Fibroblast of skin of right quadriceps (primary cell): Measurements from ENCODE around the gene DMRTA2.

ENCODE experiments used
- DNase-seq: peaks from one replicate; pipeline ENCODE4 v3.0.0-alpha.2; 2013

The DMRTA2 gene

GRCh38 chr1:50422946-50423669 is at the start of gene DMRTA2:
Gene DMRTA2 (minus strand): TSS chr1:50423443. CDS start chr1:50421536, 1,907 bp downstream.
- no peak for DNase-seq

DNA sequence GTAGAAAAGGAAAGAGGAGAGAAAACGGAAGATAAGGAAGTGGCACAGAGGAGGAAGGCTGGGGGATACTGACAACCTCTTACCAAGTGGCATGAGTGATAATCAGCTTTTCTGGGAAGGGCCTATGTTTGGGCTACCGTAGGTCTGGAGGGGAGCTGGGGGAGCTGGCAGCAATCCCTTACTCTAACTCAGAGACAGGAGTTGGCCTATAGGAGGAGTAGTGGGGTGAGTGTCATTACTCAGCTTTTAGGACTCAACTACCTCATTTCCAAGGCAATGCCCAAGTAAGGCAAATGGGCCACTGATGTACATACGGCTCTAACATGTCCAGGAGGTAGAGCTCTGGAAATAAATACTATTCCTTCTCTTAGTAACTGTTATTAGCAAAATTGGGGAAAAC is 48.7 kb upstream of the DMRTA2 start:
- DNase-seq = no peak

DNA sequence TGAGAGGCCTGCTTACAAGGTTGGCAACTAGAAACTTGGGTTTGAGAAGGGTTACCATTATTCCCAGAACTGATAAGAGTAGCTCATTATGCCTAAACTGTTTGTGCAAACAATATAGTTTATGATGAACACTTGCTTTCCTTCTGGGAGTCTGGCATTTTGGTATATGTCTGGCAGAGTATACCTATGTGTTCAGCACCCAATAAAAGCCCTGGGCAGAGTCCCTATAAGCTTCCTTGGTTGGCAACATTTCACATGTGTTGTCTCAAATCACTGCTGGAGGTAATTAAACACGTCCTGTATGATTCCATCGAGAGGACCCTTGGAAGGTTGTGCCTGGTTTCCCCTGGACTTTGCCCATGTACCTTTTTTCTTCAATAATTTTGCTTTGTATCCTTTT is 39.7 kb upstream of the DMRTA2 start:
- DNase-seq = no peak

DNA sequence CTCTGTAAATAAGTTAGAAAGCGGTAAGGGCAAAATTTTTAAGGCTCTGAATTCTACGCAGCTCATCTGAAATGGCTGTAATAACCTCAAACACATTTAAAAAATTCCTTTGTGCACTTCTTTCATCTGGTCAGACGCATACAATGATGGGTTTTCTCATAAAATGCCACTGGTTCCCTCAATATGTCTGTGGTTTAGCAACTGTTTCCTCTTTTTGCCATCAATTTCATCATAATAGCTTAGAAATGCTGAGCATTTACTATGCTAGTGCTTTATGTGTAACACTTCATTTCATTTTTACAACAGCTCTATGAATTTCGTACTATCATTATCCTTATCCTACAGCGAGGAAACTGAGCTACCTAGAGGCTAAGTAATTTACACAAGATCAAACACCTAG is 35.3 kb upstream of the DMRTA2 start:
- peak; percentile 44 for DNase-seq

DNA sequence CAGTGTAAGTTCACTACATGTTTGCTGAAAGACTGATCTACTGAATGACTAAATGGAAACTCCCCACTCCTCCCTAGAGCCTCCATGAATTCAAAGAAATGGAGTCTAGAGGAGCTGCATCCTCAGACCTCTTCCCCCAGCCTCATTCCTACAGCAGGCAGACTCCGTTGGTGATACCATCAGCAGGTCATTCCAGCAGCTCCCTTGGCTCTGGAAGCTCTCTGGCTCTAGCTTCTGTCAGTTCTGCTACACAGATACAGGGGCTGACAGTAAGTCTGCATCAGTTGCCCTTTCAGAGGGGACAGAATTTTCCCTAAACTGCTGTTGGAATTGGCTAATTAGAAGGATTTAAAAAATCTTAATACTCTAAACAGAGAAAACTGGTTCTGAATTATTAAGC is 31.7 kb upstream of the DMRTA2 start:
- DNase-seq = no peak

GRCh38 chr1:50453266-50453665 is 30.0 kb upstream of the DMRTA2 start:
- no peak for DNase-seq

DNA sequence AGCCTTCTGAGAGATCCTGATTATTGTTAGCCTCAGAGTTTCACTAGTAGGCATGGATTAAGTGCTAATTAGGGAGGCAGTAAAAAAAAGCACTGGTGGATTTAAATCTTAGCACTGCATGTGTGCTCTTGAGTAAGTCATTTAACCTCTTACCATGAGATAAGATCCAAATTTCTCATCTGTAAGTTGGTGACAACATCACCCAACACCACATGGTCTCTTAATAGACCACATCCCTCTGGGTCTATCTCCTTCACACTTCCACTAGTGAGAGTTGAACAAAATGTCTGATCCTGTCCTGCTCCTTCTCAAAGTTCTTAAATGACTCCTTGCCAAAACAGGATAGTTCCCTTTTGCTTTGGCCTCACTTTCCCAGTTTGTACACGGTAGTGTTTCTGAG is 29.5 kb upstream of the DMRTA2 start:
- no peak for DNase-seq

GRCh38 chr1:50450861-50451653 is 27.8 kb upstream of the DMRTA2 start:
- no peak for DNase-seq

DNA sequence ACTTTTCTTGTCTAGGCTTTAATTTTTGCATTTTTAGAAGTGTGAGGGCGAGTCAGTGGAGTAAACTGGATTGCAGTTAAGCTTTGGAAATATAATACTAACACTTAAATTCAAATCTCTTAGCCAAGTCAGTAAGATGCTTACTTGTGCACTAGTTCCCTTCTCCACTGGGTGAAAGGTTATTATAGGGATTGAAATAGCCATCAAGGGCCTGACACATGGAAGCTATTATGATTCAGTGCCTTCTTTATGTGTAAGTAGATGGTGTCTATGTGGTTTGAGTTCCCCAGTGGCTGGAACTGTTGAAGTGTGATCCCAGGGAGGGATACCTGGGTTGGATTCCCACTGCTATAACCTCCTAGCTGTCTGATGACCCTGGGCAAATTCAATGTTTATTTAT is 24.7 kb upstream of the DMRTA2 start:
- DNase-seq = peak; percentile 34

GRCh38 chr1:50441183-50441582 is 17.9 kb upstream of the DMRTA2 start:
- DNase-seq = no peak

DNA sequence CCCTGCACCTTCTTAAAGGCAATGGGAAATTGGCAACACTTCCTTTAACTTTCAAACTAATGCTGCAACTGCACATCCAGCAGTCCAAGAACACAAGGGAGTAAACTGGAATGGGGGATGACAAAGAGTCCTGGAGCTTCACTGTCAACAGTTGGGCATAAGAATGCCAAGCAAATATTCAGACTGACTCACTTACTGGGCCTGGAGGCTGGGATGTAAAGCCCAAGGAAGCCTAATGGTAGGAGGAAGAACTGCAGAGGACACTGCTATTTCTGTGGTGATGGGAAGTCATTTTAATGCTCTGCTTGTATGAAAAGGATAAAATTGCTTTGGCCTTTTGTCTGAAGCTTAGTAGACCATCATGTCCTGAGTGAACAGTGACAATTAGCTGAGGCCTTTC is 15.7 kb upstream of the DMRTA2 start:
- DNase-seq = no peak

DNA sequence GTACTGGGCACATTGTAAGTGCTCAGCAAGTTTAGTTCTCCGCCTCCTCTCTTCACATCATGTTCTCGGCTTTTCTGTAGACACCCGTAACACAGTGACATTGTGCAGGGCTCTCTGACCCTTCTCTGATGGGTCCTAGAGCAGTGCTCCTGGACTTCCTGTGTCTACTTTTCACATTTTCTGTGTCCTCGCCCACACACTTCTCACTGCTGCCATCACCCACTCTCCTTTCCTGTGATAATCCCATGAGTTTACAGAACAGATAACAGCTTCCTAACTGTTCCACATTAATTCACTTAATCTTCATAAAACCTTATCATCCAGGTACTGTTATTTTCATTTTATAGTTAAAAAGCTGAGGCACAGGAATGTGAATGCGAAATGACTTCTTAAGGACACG is 13.2 kb upstream of the DMRTA2 start:
- DNase-seq = no peak

DNA sequence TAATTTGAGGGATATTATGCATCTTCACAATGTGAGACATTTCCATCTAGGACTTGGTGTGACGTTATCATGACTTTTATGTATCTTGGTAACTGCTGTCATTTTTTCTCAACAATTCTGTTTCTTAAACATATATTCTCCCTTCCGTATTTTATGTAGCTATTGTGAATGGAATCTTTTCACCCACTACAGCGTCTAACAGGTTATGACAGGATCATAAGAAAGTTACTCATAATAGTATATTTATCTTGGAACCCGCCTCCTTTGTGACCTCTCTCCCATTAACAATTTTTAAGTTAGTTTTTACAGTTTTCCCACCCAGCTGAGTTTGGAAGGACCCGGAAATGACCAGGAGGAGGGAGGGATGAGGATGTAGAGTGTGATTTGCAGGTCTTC is 6.8 kb upstream of the DMRTA2 start:
- DNase-seq = no peak

- DNase-seq = no peak
Measured at GRCh38 chr1:50427818-50428779, 4.9 kb upstream of the DMRTA2 start.

GRCh38 chr1:50427086-50427817 is 4.0 kb upstream of the DMRTA2 start:
- DNase-seq = no peak

DNA sequence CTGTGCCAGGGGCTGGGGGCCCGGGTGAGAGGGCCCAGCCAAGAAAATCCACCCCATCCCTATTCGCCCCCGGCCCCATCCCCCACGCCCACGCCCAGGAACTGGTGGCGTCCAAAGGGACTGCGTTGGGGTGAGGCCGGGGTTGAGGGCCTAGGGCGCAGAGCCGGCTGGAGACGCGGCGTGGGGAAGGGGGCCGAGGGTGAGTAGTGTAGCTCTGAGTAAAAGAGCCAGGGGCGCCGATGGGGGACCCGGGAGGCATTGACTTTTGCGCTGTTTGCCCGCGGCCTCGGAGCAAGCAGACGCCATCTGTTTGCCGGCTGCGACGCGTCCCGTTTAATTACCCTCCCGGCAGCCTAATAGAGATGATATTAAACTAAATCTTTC is 3.5 kb upstream of the DMRTA2 start:
- DNase-seq = no peak

- DNase-seq = no peak
Measured at GRCh38 chr1:50426108-50426700, 3.0 kb upstream of the DMRTA2 start.

DNA sequence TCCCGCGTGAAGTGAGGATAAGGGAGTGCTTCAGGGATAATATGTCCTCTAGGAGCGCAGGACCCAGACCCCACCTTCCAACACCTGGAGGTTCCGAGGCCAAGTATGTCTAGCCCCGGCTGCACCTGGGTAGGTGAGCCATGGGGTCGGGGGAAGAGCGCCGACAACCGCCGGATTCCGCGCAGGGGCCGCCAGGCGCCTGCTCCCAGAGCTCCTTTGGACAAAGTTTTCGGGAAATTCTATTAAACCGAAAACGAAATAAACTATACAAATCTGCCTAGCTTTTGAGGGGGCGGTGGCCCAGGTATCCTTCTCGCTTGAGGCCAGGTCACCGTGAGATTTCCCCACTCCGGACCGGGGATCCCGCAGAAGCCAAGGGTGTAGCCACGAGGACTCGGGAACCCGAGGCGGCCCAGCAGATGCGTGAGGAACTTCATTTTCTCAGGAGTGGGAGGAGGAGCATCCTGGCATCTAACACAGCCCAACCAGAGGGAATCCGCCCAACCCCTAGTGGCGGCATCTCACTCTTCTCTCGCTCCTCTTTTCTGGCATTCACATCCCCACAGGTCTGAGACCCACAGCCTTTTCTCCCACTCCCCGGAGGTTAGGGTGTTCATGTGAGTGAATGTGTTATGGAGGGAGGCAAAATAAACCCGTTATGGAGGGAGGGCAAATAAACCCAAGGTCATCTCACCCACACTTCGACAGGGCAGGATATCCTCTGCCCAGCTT is 2.3 kb upstream of the DMRTA2 start:
- DNase-seq = peak; percentile 31

DNA sequence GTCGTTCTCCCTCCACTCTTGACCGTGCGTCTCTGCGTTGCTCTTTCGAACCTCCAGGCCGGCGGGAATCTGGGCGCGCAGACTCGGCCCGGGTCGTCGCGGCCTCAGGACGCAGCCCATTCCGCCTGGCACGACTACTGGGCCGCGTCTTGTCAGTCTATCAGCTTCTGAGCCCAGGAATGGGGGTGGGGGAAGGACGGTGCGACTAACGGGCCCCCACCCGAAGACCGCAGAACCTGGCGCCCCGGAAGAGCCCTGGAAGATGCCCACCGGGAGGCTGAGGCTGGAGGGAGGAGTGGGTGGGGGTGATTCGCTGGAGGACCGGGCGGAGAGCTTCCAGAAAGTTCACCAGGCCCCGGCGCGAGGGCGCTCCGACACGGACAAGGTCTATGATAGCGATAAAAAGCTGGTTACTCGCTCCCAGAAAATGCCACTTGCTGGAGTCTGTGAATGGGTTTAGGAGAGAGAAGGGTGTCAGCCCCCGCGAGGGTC is 1.7 kb upstream of the DMRTA2 start:
- DNase-seq = no peak

GRCh38 chr1:50424045-50424883 is 1.0 kb upstream of the DMRTA2 start:
- DNase-seq = no peak

DNA sequence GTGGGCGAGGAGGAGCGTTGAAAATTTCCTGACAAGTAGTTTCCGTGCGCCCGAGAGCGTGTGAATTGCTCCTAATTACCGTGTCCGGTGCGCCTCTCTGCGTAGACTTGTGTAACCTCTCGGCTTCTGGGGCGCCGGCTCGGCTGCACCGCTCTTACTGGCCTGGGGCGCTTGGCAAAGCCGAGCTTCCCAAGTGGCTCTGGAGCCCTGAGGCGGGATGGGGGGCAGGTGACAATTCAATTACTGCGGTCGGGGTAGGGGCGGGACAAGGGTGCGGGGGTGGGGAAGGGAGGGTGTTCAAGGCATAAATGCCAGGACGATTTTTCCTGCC is 392 bp upstream of the DMRTA2 start:
- no peak for DNase-seq
